HEK293 (cell line): ENCODE measurements around the gene MUC7.

Source experiments
- CTCF ChIA-PET: fragments of 350-600 bp; formaldehyde crosslinking; extraction: SDS; loops from one replicate; lab custom pipeline; 2021; ENCODE audit warnings: antibody characterized with exemption; lab: Yijun Ruan, JAX
- POLR2A ChIA-PET: fragments of 300-600 bp; formaldehyde crosslinking; extraction: SDS; loops from one replicate; lab custom pipeline; 2020; ENCODE audit warnings: antibody characterized with exemption, inconsistent platforms; lab: Yijun Ruan, JAX
- H3K27ac ChIP-seq: fragments of 200-500 bp; sonication (Bioruptor generic); 2 replicates; pipeline ENCODE4 v1.5.1; 2014; ENCODE audit warnings: low read depth, low read length, control low read depth, inconsistent platforms; ENCODE audit errors: extremely low read depth
- H3K36me3 ChIP-seq, 2 experiments: fragments of 200-500 bp in 1 of 2; sonication (Bioruptor generic) in 1 of 2; 1 replicate in 1 of 2; 2 replicates in 1 of 2; pipeline ENCODE4 v1.5.1; 2014 to 2017; ENCODE audit warnings: inconsistent platforms in 2 of 2, low read length in 2 of 2; ENCODE audit not compliant: control insufficient read depth in 2 of 2, insufficient read depth in 1 of 2
- H3K4me1 ChIP-seq: fragments of 200-500 bp; sonication (Bioruptor generic); 2 replicates; pipeline ENCODE4 v1.5.1; 2014; ENCODE audit warnings: mild to moderate bottlenecking, low read length, inconsistent platforms; ENCODE audit not compliant: control insufficient read depth, insufficient read depth
- H3K4me3 ChIP-seq: 2 replicates; pipeline ENCODE4 v1.5.1; 2011; ENCODE audit warnings: low read depth, mild to moderate bottlenecking, control low read depth, low read length, moderate library complexity
- H3K9me3 ChIP-seq: fragments of 200-500 bp; sonication (Bioruptor generic); 2 replicates; pipeline ENCODE4 v1.5.1; 2014; ENCODE audit warnings: low read depth, low read length, inconsistent platforms; ENCODE audit not compliant: control insufficient read depth, insufficient read depth
- EGR2 ChIP-seq: fragments of 450-650 bp; formaldehyde crosslinking; IDR thresholded peaks from 2 replicates; pipeline ENCODE4 v1.5.1; 2016; ENCODE audit warnings: low read depth, missing biosample characterization, missing genetic modification characterization
- FEZF1 ChIP-seq: fragments of 450-650 bp; formaldehyde crosslinking; IDR thresholded peaks from 2 replicates; pipeline ENCODE4 v1.5.1; 2016; ENCODE audit warnings: missing biosample characterization, missing genetic modification characterization
- GLI2 ChIP-seq: fragments of 450-650 bp; formaldehyde crosslinking; IDR thresholded peaks from 2 replicates; pipeline ENCODE4; 2017; ENCODE audit warnings: missing biosample characterization, missing genetic modification characterization, low read depth, borderline replicate concordance
- GLIS2 ChIP-seq: fragments of 450-650 bp; formaldehyde crosslinking; IDR thresholded peaks from 2 replicates; pipeline ENCODE4 v1.5.1; 2016; ENCODE audit warnings: missing biosample characterization, missing genetic modification characterization
- HOXA7 ChIP-seq: sonication (generic); formaldehyde crosslinking; IDR thresholded peaks from 2 replicates; pipeline ENCODE4 v1.8.1; 2022; ENCODE audit warnings: missing genetic modification reagents, borderline replicate concordance
- IKZF3 ChIP-seq: fragments of 450-650 bp; IDR thresholded peaks from 2 replicates; pipeline ENCODE4 v1.5.0; 2018; ENCODE audit warnings: missing biosample characterization, mild to moderate bottlenecking, missing genetic modification characterization, moderate library complexity
- SETDB1 ChIP-seq: IDR thresholded peaks from one replicate; pipeline ENCODE4 v1.6.1; 2017; ENCODE audit warnings: mild to moderate bottlenecking, low read length, moderate library complexity, mixed read lengths; ENCODE audit not compliant: insufficient read length
- TRIM28 ChIP-seq: IDR thresholded peaks from 2 replicates; pipeline ENCODE4 v1.6.1; 2011; ENCODE audit warnings: low read length, control low read depth, borderline replicate concordance
- TSHZ1 ChIP-seq: fragments of 450-650 bp; formaldehyde crosslinking; IDR thresholded peaks from 2 replicates; pipeline ENCODE4 v1.5.1; 2016; ENCODE audit warnings: missing biosample characterization, missing genetic modification characterization, borderline replicate concordance
- ZNF114 ChIP-seq: fragments of 450-650 bp; formaldehyde crosslinking; IDR thresholded peaks from 2 replicates; pipeline ENCODE4 v1.5.0; 2017; ENCODE audit warnings: missing biosample characterization, missing genetic modification characterization
- ZNF175 ChIP-seq: fragments of 450-650 bp; formaldehyde crosslinking; IDR thresholded peaks from 2 replicates; pipeline ENCODE4 v1.5.1; 2016; ENCODE audit warnings: missing biosample characterization, missing genetic modification characterization
- ZNF48 ChIP-seq: fragments of 450-650 bp; formaldehyde crosslinking; IDR thresholded peaks from 2 replicates; pipeline ENCODE4 v1.5.1; 2016; ENCODE audit warnings: missing biosample characterization, missing genetic modification characterization
- ZNF626 ChIP-seq: fragments of 450-650 bp; sonication (Bioruptor Pico); formaldehyde crosslinking; IDR thresholded peaks from 2 replicates; pipeline ENCODE4 v1.5.1; 2018; ENCODE audit warnings: missing biosample characterization, missing genetic modification characterization, inconsistent platforms
- ZNF664 ChIP-seq: fragments of 450-650 bp; formaldehyde crosslinking; IDR thresholded peaks from 2 replicates; pipeline ENCODE4 v1.5.1; 2016; ENCODE audit warnings: missing biosample characterization, missing genetic modification characterization
- ZNF670 ChIP-seq: fragments of 450-650 bp; formaldehyde crosslinking; IDR thresholded peaks from 2 replicates; pipeline ENCODE4 v1.5.1; 2016; ENCODE audit warnings: missing biosample characterization, missing genetic modification characterization, low read depth
- ZNF747 ChIP-seq: fragments of 450-650 bp; formaldehyde crosslinking; IDR thresholded peaks from 2 replicates; pipeline ENCODE4 v1.5.1; 2016; ENCODE audit warnings: missing biosample characterization, missing genetic modification characterization
- ZNF777 ChIP-seq: fragments of 450-650 bp; formaldehyde crosslinking; IDR thresholded peaks from 2 replicates; pipeline ENCODE4 v1.5.1; 2017; ENCODE audit warnings: missing biosample characterization, missing genetic modification characterization, borderline replicate concordance
- ZSCAN30 ChIP-seq: fragments of 450-650 bp; IDR thresholded peaks from 2 replicates; pipeline ENCODE4 v1.5.1; 2018; ENCODE audit warnings: missing biosample characterization, mild to moderate bottlenecking, missing genetic modification characterization, moderate library complexity
- ZSCAN5A ChIP-seq: fragments of 450-650 bp; formaldehyde crosslinking; IDR thresholded peaks from 2 replicates; pipeline ENCODE4 v1.5.1; 2016; ENCODE audit warnings: missing biosample characterization, missing genetic modification characterization
- TF ChIP-seq, protein P1 (sequence below): fragments of 450-650 bp; formaldehyde crosslinking; IDR thresholded peaks from 2 replicates; pipeline ENCODE4 v1.5.1; 2016; ENCODE audit warnings: missing biosample characterization, missing genetic modification characterization, low read depth

MUC7 gene

GRCh38 chr4:70463335-70463734 is 8.7 kb upstream of the MUC7 start:
- H3K4me3 ChIP-seq: no peak overlapping the region
- no peaks in the 10 kb centered on the region for H3K9me3 ChIP-seq
- TF ChIP-seq GLI2 (tag by site-specific recombination) (no peak), ZNF747 (tag by site-specific recombination) (no peak), ZNF48 (tag by site-specific recombination) (no peak), TSHZ1 (no peak), ZNF175 (tag by site-specific recombination) (no peak), ZSCAN30 (tag by site-specific recombination) (no peak), ZNF777 (tag by site-specific recombination) (no peak), ZNF114 (tag by site-specific recombination) (no peak), SETDB1 (no peak), ZNF664 (no peak), FEZF1 (tag by site-specific recombination) (no peak), ZNF670 (no peak), ZSCAN5A (tag by site-specific recombination) (no peak), HOXA7 (CRISPR knock-in tag) (no peak), EGR2 (no peak), IKZF3 (tag by site-specific recombination) (no peak), GLIS2 (tag by site-specific recombination) (no peak), ZNF626 (tag by site-specific recombination) (no peak), TRIM28 (no peak)
- TF ChIP-seq, protein P1, sequence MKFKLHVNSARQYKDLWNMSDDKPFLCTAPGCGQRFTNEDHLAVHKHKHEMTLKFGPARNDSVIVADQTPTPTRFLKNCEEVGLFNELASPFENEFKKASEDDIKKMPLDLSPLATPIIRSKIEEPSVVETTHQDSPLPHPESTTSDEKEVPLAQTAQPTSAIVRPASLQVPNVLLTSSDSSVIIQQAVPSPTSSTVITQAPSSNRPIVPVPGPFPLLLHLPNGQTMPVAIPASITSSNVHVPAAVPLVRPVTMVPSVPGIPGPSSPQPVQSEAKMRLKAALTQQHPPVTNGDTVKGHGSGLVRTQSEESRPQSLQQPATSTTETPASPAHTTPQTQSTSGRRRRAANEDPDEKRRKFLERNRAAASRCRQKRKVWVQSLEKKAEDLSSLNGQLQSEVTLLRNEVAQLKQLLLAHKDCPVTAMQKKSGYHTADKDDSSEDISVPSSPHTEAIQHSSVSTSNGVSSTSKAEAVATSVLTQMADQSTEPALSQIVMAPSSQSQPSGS (tag by site-specific recombination): no peak
- H3K27ac ChIP-seq: no peak overlapping the region
- ChIA-PET CTCF (no interaction called here), POLR2A (no interaction called here)
- no peaks in the 10 kb centered on the region for H3K36me3 ChIP-seq
- no peaks in the 10 kb centered on the region for H3K4me1 ChIP-seq

GRCh38 chr4:70473679-70474078 is 1.7 kb downstream of the MUC7 start:
- CTCF ChIA-PET: interaction anchor here (0.6 kb wide), 1 partner anchor 1370 kb away, joined by 3 read pairs; no protein-coding TSS in a partner anchor
- no peak overlapping the region for H3K4me3 ChIP-seq
- H3K36me3 ChIP-seq: no peaks in the 10 kb centered on the region
- POLR2A ChIA-PET: no interaction called here
- no peaks in the 10 kb centered on the region for H3K4me1 ChIP-seq
- no peak overlapping the region for H3K27ac ChIP-seq
- H3K9me3 ChIP-seq: no peaks in the 10 kb centered on the region
- TF ChIP-seq, protein P1 (tag by site-specific recombination): no peak
